Fibroblast of pulmonary artery (primary cell): ENCODE measurements around the gene FAM174C.

Experiments
- DNase-seq: peaks from one replicate; pipeline ENCODE4 v3.0.0-alpha.2; 2010; ENCODE audit warnings: low read depth
- H3K4me3 ChIP-seq: replicated peaks from 2 replicates; pipeline ENCODE4 v1.5.1; 2011; ENCODE audit warnings: low read depth, mild to moderate bottlenecking, control low read depth, low read length, moderate library complexity
- CTCF ChIP-seq: IDR thresholded peaks from 2 replicates; pipeline ENCODE4 v1.5.1; 2011; ENCODE audit warnings: mild to moderate bottlenecking, control low read depth, low read length, inconsistent platforms; ENCODE audit errors: missing control alignments

FAM174C gene

GRCh38 chr19:1322198-1322981, 47.1 kb downstream of the FAM174C start:
- no peak overlapping the region for H3K4me3 ChIP-seq
- no peak for DNase-seq
- TF ChIP-seq CTCF = no peak

GRCh38 chr19:1324249-1324805, 49.0 kb downstream of the FAM174C start:
- H3K4me3 ChIP-seq = no peak overlapping the region
- no peak for DNase-seq
- TF ChIP-seq CTCF = no peak

GRCh38 chr19:1324806-1325567, 49.7 kb downstream of the FAM174C start:
- peak; percentile 69 for DNase-seq
- no peak for TF ChIP-seq CTCF
- peak overlapping the region; percentile 34 for H3K4me3 ChIP-seq

DNA sequence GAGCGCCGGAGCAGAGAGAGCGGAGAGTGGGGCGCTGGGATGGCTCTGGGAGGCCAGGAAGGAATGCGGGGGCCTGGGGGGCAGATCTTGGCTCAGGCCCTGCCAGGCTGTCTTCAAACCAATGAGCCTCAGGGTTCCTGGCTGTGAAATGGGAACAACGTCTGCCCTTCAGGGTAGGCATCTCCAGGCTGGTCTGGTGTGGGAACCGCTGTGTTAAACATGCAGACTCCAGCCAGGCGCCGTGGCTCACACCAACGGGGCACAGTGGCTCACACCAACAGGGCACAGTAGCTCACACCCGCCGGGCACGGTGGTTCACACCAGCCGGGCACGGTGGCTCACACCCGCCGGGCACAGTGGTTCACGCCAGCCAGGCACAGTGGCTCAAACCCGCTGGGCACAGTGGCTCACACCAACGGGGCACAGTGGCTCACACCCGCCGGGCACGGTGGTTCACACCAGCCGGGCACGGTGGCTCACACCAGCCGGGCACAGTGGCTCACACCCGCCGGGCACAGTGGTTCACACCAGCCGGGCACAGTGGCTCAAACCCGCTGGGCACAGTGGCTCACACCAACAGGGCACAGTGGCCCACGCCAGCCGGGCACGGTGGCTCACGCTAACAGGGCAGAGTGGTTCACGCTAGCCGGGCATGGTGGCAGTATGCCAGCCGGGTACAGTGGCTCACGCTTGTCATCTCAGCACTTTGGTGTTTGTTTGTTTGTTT, 50.4 kb downstream of the FAM174C start:
- TF ChIP-seq CTCF = no peak
- DNase-seq = no peak
- peak overlapping the region; percentile 34 for H3K4me3 ChIP-seq

DNA sequence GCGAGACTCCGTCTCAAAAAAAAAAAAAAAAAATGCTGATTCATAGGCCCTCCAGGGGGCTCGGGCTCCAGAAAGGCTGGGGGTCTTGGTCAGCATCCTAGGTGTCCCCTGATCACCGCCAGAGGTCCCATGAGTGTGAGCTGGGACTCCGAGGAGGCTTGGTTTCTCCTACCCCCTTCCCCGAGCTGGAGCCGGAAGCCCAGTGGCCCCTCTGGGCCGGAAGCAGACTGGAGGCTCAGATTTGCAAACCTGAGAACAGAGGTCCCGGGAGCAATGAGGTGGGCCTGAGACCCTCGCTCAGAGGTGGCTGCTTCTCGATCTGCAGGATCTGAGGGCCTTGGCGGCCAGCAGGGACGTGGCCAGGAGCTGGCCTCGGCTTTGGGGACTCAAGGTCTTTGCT, 51.8 kb downstream of the FAM174C start:
- no peak overlapping the region for H3K4me3 ChIP-seq
- no peak for TF ChIP-seq CTCF
- DNase-seq = no peak
